DMS153 (cell line): ENCODE data around the gene SHPK.
A peak's percentile ranks its signal among the peaks of the same experiment; 100 is the strongest.
"Not testable (repeated sequence)": the region's sequence is repeated elsewhere in the genome, so short reads cannot be mapped to it uniquely, and the experiment has no call there.

Source experiments
- DNase-seq: peaks from one replicate; lab custom pipeline; 2025; lab: John Stamatoyannopoulos, UW

The SHPK gene

GRCh38 chr17:3585826-3586225, 50.2 kb downstream of the SHPK start:
- no peak for DNase-seq

GRCh38 chr17:3583456-3583855, 52.6 kb downstream of the SHPK start:
- DNase-seq = no peak

GRCh38 chr17:3582915-3583314, 53.1 kb downstream of the SHPK start:
- no peak for DNase-seq

GRCh38 chr17:3578667-3579066, 57.4 kb downstream of the SHPK start:
- not testable (repeated sequence) for DNase-seq

GRCh38 chr17:3576970-3577369, 59.1 kb downstream of the SHPK start:
- DNase-seq = no peak

- DNase-seq = no peak
Measured at GRCh38 chr17:3575511-3575910, 60.5 kb downstream of the SHPK start.

GRCh38 chr17:3574231-3574630, 61.8 kb downstream of the SHPK start:
- DNase-seq = no peak

- DNase-seq = no peak
Measured at GRCh38 chr17:3573246-3574100, 62.6 kb downstream of the SHPK start.

- no peak for DNase-seq
Measured at GRCh38 chr17:3572231-3572630, 63.8 kb downstream of the SHPK start.

- no peak for DNase-seq
Measured at GRCh38 chr17:3571043-3571900, 64.8 kb downstream of the SHPK start.

GRCh38 chr17:3569534-3570137, 66.4 kb downstream of the SHPK start:
- no peak for DNase-seq

- DNase-seq = no peak
Measured at GRCh38 chr17:3566551-3566950, 69.5 kb downstream of the SHPK start.

- no peak for DNase-seq
Measured at GRCh38 chr17:3565143-3565542, 70.9 kb downstream of the SHPK start.

GRCh38 chr17:3564241-3564640, 71.8 kb downstream of the SHPK start:
- not testable (repeated sequence) for DNase-seq

GRCh38 chr17:3559270-3559645, 76.8 kb downstream of the SHPK start:
- DNase-seq = no peak

- peak; percentile 52 for DNase-seq
Measured at GRCh38 chr17:3558603-3559269, 77.3 kb downstream of the SHPK start.
